ENCODE measurements around the gene LENG1.

Gene LENG1

GRCh38 chr19:54138489-54139256 is 20.8 kb downstream of the LENG1 start:
- DNase-seq: no peak

- DNase-seq: no peak
These were observed 21.6 kb downstream of the LENG1 start, which contains the start of gene CNOT3 for GRCh38 chr19:54137699-54138488. Gene CNOT3 (plus strand): TSS chr19:54137762. CDS start chr19:54142979, 5,217 bp downstream.

- DNase-seq: peak; percentile 100
These were observed 22.4 kb downstream of the LENG1 start for GRCh38 chr19:54136864-54137698.

- DNase-seq: no peak
These were observed 23.2 kb downstream of the LENG1 start for GRCh38 chr19:54136086-54136863.

GRCh38 chr19:54133957-54134590 is 25.4 kb downstream of the LENG1 start:
- no peak for DNase-seq

GRCh38 chr19:54133312-54133956 is 26.1 kb downstream of the LENG1 start:
- peak; percentile 32 for DNase-seq

GRCh38 chr19:54129617-54129996 is 29.9 kb downstream of the LENG1 start:
- DNase-seq: no peak

GRCh38 chr19:54128796-54129616 is 30.5 kb downstream of the LENG1 start:
- no peak for DNase-seq

- no peak for DNase-seq
These were observed 31.1 kb downstream of the LENG1 start for GRCh38 chr19:54128441-54128725.

- DNase-seq: no peak
These were observed 31.7 kb downstream of the LENG1 start for GRCh38 chr19:54127688-54128440.

GRCh38 chr19:54125713-54126112 is 33.8 kb downstream of the LENG1 start:
- no peak for DNase-seq

- no peak for DNase-seq
These were observed 35.1 kb downstream of the LENG1 start for GRCh38 chr19:54124393-54124792.

GRCh38 chr19:54123682-54124081 is 35.8 kb downstream of the LENG1 start:
- DNase-seq: no peak

- DNase-seq: no peak
These were observed 38.3 kb downstream of the LENG1 start for GRCh38 chr19:54121259-54121658.

- peak; percentile 99 for DNase-seq
These were observed 44.1 kb downstream of the LENG1 start, which contains the start of the genes PRPF31 and TFPT for GRCh38 chr19:54115109-54116063. Gene PRPF31 (plus strand): TSS chr19:54115754. CDS start chr19:54118279, 2,525 bp downstream. Gene TFPT (minus strand): TSS chr19:54115657. CDS start chr19:54115269, 388 bp downstream.

GRCh38 chr19:54114340-54115108 is 45.0 kb downstream of the LENG1 start:
- peak; percentile 37 for DNase-seq

GRCh38 chr19:54109651-54110050 is 49.9 kb downstream of the LENG1 start:
- DNase-seq: no peak

Data from fibroblast of skin of back (primary cell).